A549 (cell line): ENCODE measurements around the gene MAN2A2.
"Not testable (repeated sequence)": the region's sequence is repeated elsewhere in the genome, so short reads cannot be mapped to it uniquely, and the experiment has no call there.

Experiments used
- MYC ChIP-seq: IDR thresholded peaks from 2 replicates; pipeline ENCODE4 v1.6.1; 2012; ENCODE audit warnings: mild to moderate bottlenecking, inconsistent platforms, low read length, improper control_type of control experiment, borderline replicate concordance
- POLR2A ChIP-seq: IDR thresholded peaks from 2 replicates; pipeline ENCODE4 v1.6.1; 2012; ENCODE audit warnings: mild to moderate bottlenecking, low read length
- POLR2AphosphoS2 ChIP-seq: conservative IDR thresholded peaks from 2 replicates; pipeline ENCODE4 v1.6.1; 2012; ENCODE audit warnings: low read length, improper control_type of control experiment, inconsistent platforms
- RAD21 ChIP-seq, 2 experiments: fragments of >200 bp in 1 of 2; sonication (Bioruptor Twin) in 1 of 2; formaldehyde crosslinking in 1 of 2; IDR thresholded peaks in 1 of 2; conservative IDR thresholded peaks in 1 of 2; 2 replicates in 1 of 2; 3 replicates in 1 of 2; pipeline ENCODE4 v1.6.1; 2012 to 2018; ENCODE audit warnings: inconsistent platforms in 1 of 2
- SMC3 ChIP-seq: fragments of >200 bp; sonication (Bioruptor Twin); formaldehyde crosslinking; IDR thresholded peaks from 3 replicates; pipeline ENCODE4 v1.6.1; 2018; ENCODE audit warnings: inconsistent platforms
- SREBF2 ChIP-seq: fragments of 450-650 bp; IDR thresholded peaks from 2 replicates; pipeline ENCODE4 v1.6.1; 2014; ENCODE audit warnings: mild to moderate bottlenecking, moderate library complexity
- ZC3H11A ChIP-seq: fragments of 450-650 bp; IDR thresholded peaks from 2 replicates; pipeline ENCODE4 v1.6.1; 2014; ENCODE audit warnings: antibody characterized with exemption, mild to moderate bottlenecking
- ZFP36 ChIP-seq: fragments of 450-650 bp; IDR thresholded peaks from 2 replicates; pipeline ENCODE4 v1.6.1; 2014; ENCODE audit warnings: borderline replicate concordance; ENCODE audit not compliant: partially characterized antibody
- TF ChIP-seq, protein P1 (sequence below): fragments of >200 bp; sonication (Bioruptor Twin); formaldehyde crosslinking; IDR thresholded peaks from 3 replicates; pipeline ENCODE4 v1.5.1; 2016
- TF ChIP-seq, protein P2 (sequence below): fragments of 200-600 bp; sonication (generic); IDR thresholded peaks from 2 replicates; pipeline ENCODE4 v1.6.1; 2016; ENCODE audit warnings: antibody characterized with exemption, mild to moderate bottlenecking, moderate library complexity

DNA sequence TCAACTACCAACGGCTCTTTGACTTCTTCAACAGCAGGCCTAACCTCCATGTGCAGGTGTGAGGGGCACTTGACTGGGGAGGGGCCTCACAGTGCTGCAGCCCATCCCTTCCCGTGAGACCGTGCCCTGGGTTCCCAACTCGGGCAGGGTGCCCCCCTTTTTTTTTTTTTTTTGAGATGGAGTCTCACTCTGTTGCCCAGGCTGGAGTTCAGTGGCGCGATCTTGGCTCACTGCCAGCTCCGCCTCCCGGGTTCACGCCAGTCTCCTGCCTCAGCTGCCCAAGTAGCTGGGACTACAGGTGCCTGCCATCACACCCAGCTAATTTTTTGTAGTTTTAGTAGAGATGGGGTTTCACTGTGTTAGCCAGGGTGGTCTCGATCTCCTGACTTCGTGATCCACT lies 6.3 kb downstream of the MAN2A2 start:
- TF ChIP-seq POLR2A; SREBF2; RAD21 (conservative IDR thresholded peaks at IDR 0.05 in 1 of 2, IDR thresholded peaks at IDR 0.05 in 1 of 2); SMC3; MYC; POLR2AphosphoS2; ZC3H11A; ZFP36: not testable (repeated sequence)
- TF ChIP-seq, protein P1, sequence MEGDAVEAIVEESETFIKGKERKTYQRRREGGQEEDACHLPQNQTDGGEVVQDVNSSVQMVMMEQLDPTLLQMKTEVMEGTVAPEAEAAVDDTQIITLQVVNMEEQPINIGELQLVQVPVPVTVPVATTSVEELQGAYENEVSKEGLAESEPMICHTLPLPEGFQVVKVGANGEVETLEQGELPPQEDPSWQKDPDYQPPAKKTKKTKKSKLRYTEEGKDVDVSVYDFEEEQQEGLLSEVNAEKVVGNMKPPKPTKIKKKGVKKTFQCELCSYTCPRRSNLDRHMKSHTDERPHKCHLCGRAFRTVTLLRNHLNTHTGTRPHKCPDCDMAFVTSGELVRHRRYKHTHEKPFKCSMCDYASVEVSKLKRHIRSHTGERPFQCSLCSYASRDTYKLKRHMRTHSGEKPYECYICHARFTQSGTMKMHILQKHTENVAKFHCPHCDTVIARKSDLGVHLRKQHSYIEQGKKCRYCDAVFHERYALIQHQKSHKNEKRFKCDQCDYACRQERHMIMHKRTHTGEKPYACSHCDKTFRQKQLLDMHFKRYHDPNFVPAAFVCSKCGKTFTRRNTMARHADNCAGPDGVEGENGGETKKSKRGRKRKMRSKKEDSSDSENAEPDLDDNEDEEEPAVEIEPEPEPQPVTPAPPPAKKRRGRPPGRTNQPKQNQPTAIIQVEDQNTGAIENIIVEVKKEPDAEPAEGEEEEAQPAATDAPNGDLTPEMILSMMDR: not testable (repeated sequence)
- TF ChIP-seq, protein P2, sequence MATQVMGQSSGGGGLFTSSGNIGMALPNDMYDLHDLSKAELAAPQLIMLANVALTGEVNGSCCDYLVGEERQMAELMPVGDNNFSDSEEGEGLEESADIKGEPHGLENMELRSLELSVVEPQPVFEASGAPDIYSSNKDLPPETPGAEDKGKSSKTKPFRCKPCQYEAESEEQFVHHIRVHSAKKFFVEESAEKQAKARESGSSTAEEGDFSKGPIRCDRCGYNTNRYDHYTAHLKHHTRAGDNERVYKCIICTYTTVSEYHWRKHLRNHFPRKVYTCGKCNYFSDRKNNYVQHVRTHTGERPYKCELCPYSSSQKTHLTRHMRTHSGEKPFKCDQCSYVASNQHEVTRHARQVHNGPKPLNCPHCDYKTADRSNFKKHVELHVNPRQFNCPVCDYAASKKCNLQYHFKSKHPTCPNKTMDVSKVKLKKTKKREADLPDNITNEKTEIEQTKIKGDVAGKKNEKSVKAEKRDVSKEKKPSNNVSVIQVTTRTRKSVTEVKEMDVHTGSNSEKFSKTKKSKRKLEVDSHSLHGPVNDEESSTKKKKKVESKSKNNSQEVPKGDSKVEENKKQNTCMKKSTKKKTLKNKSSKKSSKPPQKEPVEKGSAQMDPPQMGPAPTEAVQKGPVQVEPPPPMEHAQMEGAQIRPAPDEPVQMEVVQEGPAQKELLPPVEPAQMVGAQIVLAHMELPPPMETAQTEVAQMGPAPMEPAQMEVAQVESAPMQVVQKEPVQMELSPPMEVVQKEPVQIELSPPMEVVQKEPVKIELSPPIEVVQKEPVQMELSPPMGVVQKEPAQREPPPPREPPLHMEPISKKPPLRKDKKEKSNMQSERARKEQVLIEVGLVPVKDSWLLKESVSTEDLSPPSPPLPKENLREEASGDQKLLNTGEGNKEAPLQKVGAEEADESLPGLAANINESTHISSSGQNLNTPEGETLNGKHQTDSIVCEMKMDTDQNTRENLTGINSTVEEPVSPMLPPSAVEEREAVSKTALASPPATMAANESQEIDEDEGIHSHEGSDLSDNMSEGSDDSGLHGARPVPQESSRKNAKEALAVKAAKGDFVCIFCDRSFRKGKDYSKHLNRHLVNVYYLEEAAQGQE: not testable (repeated sequence)
